IMR-90 (cell line): Measurements from ENCODE around the gene RALGPS2. TPM values are rescaled to one million over a fixed set of nuclear protein-coding genes. Genes with fewer than 3 reads are reported as not detected.

Experiments
- ATAC-seq: fragments of 200-7000 bp; cut with Tn5 transposase; 2 replicates; pipeline ENCODE4 v1.9.1; 2020; ENCODE audit warnings: low read depth, mild to moderate bottlenecking, moderate library complexity
- BruUV-seq: library from RNA; stranded (reverse); fragments of 400-500 nt; replicated peaks from 2 replicates; lab custom pipeline; 2021; lab: Mats Ljungman, UMichigan
- CTCF ChIA-PET: fragments of 300-600 bp; formaldehyde crosslinking; extraction: SDS; loops from one replicate; lab custom pipeline; 2021; ENCODE audit warnings: antibody characterized with exemption; lab: Yijun Ruan, JAX
- POLR2A ChIA-PET: fragments of 300-600 bp; sonication (Branson Sonifier 250); formaldehyde crosslinking; loops from one replicate; lab custom pipeline; 2022; ENCODE audit warnings: antibody characterized with exemption; ENCODE audit not compliant: unreplicated experiment; lab: Charles Lee
- DNase-seq: peaks from one replicate; pipeline ENCODE4 v3.0.0; 2013
- H2AFZ ChIP-seq: replicated peaks from 2 replicates; pipeline ENCODE3; 2013; ENCODE audit warnings: low read length, mild to moderate bottlenecking; ENCODE audit not compliant: poor library complexity
- H2AK5ac ChIP-seq: 2 replicates; pipeline ENCODE4 v1.6.1; 2013; ENCODE audit warnings: low read depth, low read length, inconsistent platforms
- H2AK9ac ChIP-seq: replicated peaks from 2 replicates; pipeline ENCODE3; 2013; ENCODE audit warnings: mild to moderate bottlenecking, low read depth, low read length, moderate library complexity; ENCODE audit not compliant: poor library complexity
- H2BK120ac ChIP-seq: 2 replicates; pipeline ENCODE4 v1.6.1; 2013; ENCODE audit warnings: low read depth, low read length, inconsistent platforms
- H2BK15ac ChIP-seq: 3 replicates; pipeline ENCODE4 v1.6.1; 2013; ENCODE audit warnings: low read depth, low read length, inconsistent platforms
- H2BK20ac ChIP-seq: 2 replicates; pipeline ENCODE4 v1.6.1; 2013; ENCODE audit warnings: low read depth, mild to moderate bottlenecking, inconsistent platforms, low read length, moderate library complexity
- H2BK5ac ChIP-seq: 2 replicates; pipeline ENCODE4 v1.6.1; 2013; ENCODE audit warnings: mild to moderate bottlenecking, low read depth, low read length, inconsistent platforms; ENCODE audit not compliant: poor library complexity, severe bottlenecking
- H3K14ac ChIP-seq: replicated peaks from 2 replicates; pipeline ENCODE4 v1.6.1; 2013; ENCODE audit warnings: low read depth, low read length, inconsistent platforms
- H3K18ac ChIP-seq: 2 replicates; pipeline ENCODE4 v1.6.1; 2013; ENCODE audit warnings: low read depth, low read length, control low read depth
- H3K23ac ChIP-seq: 2 replicates; pipeline ENCODE4 v1.6.1; 2013; ENCODE audit warnings: low read depth, low read length, inconsistent platforms
- H3K27ac ChIP-seq: 2 replicates; pipeline ENCODE4 v1.5.1; 2013; ENCODE audit warnings: mild to moderate bottlenecking, control low read depth, low read length; ENCODE audit not compliant: insufficient read depth
- H3K27me3 ChIP-seq: 2 replicates; pipeline ENCODE4 v1.6.1; 2013; ENCODE audit warnings: low read length; ENCODE audit not compliant: control insufficient read depth, insufficient read depth
- H3K36me3 ChIP-seq: 2 replicates; pipeline ENCODE4 v1.6.1; 2013; ENCODE audit warnings: low read length, mixed read lengths; ENCODE audit not compliant: control insufficient read depth, insufficient read depth
- H3K4ac ChIP-seq: 2 replicates; pipeline ENCODE4 v1.6.1; 2013; ENCODE audit warnings: low read depth, low read length, inconsistent platforms
- H3K4me1 ChIP-seq: 2 replicates; pipeline ENCODE4 v1.6.1; 2013; ENCODE audit warnings: low read length, mixed read lengths; ENCODE audit not compliant: control insufficient read depth, insufficient read depth
- H3K4me2 ChIP-seq: 2 replicates; pipeline ENCODE4 v1.6.1; 2013; ENCODE audit warnings: low read depth, mild to moderate bottlenecking, control low read depth, low read length, moderate library complexity
- H3K4me3 ChIP-seq: 2 replicates; pipeline ENCODE4 v1.5.1; 2013; ENCODE audit warnings: low read depth, mild to moderate bottlenecking, control low read depth, low read length, moderate library complexity; ENCODE audit not compliant: insufficient read depth
- H3K56ac ChIP-seq: 2 replicates; pipeline ENCODE4 v1.6.1; 2013; ENCODE audit warnings: low read length, inconsistent platforms; ENCODE audit not compliant: insufficient read depth; ENCODE audit errors: extremely low read depth
- H3K79me1 ChIP-seq, 2 experiments: 2 replicates each; pipeline ENCODE4 v1.6.1; 2013; ENCODE audit warnings: low read length in 2 of 2, inconsistent platforms in 1 of 2, low read depth in 1 of 2
- H3K9ac ChIP-seq: 2 replicates; pipeline ENCODE4 v1.6.1; 2013; ENCODE audit warnings: low read depth, low read length, control low read depth
- H3K9me1 ChIP-seq: 2 replicates; pipeline ENCODE4 v1.6.1; 2013; ENCODE audit warnings: low read length, inconsistent platforms; ENCODE audit not compliant: insufficient read depth
- H3K9me3 ChIP-seq: 2 replicates; pipeline ENCODE4 v1.6.1; 2013; ENCODE audit warnings: low read length; ENCODE audit not compliant: control insufficient read depth, insufficient read depth
- H4K20me1 ChIP-seq: 2 replicates; pipeline ENCODE4 v1.6.1; 2013; ENCODE audit warnings: low read length, inconsistent platforms; ENCODE audit not compliant: insufficient read depth
- H4K5ac ChIP-seq: 2 replicates; pipeline ENCODE4 v1.6.1; 2013; ENCODE audit warnings: mild to moderate bottlenecking, low read depth, low read length, control low read depth
- H4K8ac ChIP-seq, 2 experiments: 2 replicates each; pipeline ENCODE4 v1.6.1; 2013; ENCODE audit warnings: low read depth in 2 of 2, low read length in 2 of 2, control low read depth in 1 of 2, inconsistent platforms in 1 of 2
- H4K91ac ChIP-seq: 2 replicates; pipeline ENCODE4 v1.6.1; 2013; ENCODE audit warnings: low read depth, low read length, inconsistent platforms; ENCODE audit not compliant: insufficient read depth
- BHLHE40 ChIP-seq: fragments of 150-350 bp; IDR thresholded peaks from 2 replicates; pipeline ENCODE4 v1.6.1; 2016; ENCODE audit warnings: mild to moderate bottlenecking, low read depth, low read length
- CHD1 ChIP-seq: IDR thresholded peaks from 2 replicates; pipeline ENCODE4 v1.6.1; 2012; ENCODE audit warnings: low read depth, low read length, improper control_type of control experiment
- FOS ChIP-seq: fragments of 150-350 bp; IDR thresholded peaks from 2 replicates; pipeline ENCODE4 v1.6.1; 2016; ENCODE audit warnings: low read depth, low read length
- MAFK ChIP-seq: IDR thresholded peaks from 2 replicates; pipeline ENCODE4 v1.6.1; 2012; ENCODE audit warnings: low read depth, low read length, improper control_type of control experiment
- MAZ ChIP-seq: IDR thresholded peaks from 2 replicates; pipeline ENCODE4 v1.6.1; 2012; ENCODE audit warnings: low read depth, mild to moderate bottlenecking, low read length, improper control_type of control experiment, moderate library complexity, borderline replicate concordance
- MXI1 ChIP-seq: IDR thresholded peaks from 2 replicates; pipeline ENCODE4 v1.6.1; 2012; ENCODE audit warnings: low read depth, mild to moderate bottlenecking, low read length, moderate library complexity, borderline replicate concordance
- POLR2A ChIP-seq: IDR thresholded peaks from 2 replicates; pipeline ENCODE4 v1.6.1; 2012; ENCODE audit warnings: mild to moderate bottlenecking, low read depth, low read length
- RAD21 ChIP-seq: IDR thresholded peaks from 2 replicates; pipeline ENCODE4 v1.6.1; 2012; ENCODE audit warnings: low read length, improper control_type of control experiment
- SMC3 ChIP-seq: fragments of 150-350 bp; IDR thresholded peaks from 2 replicates; pipeline ENCODE4 v1.6.1; 2016; ENCODE audit warnings: low read depth, mild to moderate bottlenecking, antibody characterized with exemption, low read length, moderate library complexity
- WGBS, 2 experiments: methylation state at CpG; one replicate each; pipeline versions ENCODE4 v1.1.5 to v1.1.7; 2013; ENCODE audit warnings: missing lambda C conversion rate in 2 of 2; ENCODE audit not compliant: insufficient read length in 1 of 2; ENCODE audit errors: extremely low coverage in 2 of 2; 5-methylcytosine and 5-hydroxymethylcytosine counted together
- dilution Hi-C: fragments of 300-500 bp; cut with HindIII; formaldehyde crosslinking; loops from one replicate; pipeline ENCODE4 v1.14.3; 2018; ENCODE audit warnings: low sequenced_read_pairs; ENCODE audit not compliant: unreplicated experiment
- in situ Hi-C: fragments of 300-500 bp; cut with MboI; formaldehyde crosslinking; loops from 3 replicates; pipeline ENCODE4 v1.14.3; 2019; ENCODE audit warnings: low sequenced_read_pairs, inconsistent platforms, mixed read lengths
- intact Hi-C: fragments of 100-400 bp; cut with micrococcal nuclease; formaldehyde crosslinking; loops from 2 replicates; pipeline ENCODE4 v1.10.0; 2022
- polyA plus RNA-seq, 3 experiments: library from polyadenylated mRNA; depleted of rRNA; stranded (reverse); fragments of >200 nt; gene quantifications; 2 replicates each; pipeline ENCODE4 v1.2.3, GENCODE V29; 2012; ENCODE audit warnings: low replicate concordance in 1 of 3
- total RNA-seq: library from RNA; depleted of rRNA; stranded (reverse); fragments of >200 nt; gene quantifications from 2 replicates; pipeline ENCODE4 v1.2.3, GENCODE V29; 2012
- TF ChIP-seq, protein P1 (sequence below): fragments of 150-350 bp; IDR thresholded peaks from 2 replicates; pipeline ENCODE4 v1.6.1; 2017; ENCODE audit warnings: mild to moderate bottlenecking, antibody characterized with exemption, low read length, low read depth
- TF ChIP-seq, protein P2 (sequence below): conservative IDR thresholded peaks from 2 replicates; pipeline ENCODE4 v1.5.1; 2012; ENCODE audit warnings: mild to moderate bottlenecking, low read depth, low read length, improper control_type of control experiment

The RALGPS2 gene
- total and polyA plus RNA-seq, 2 of the 4 experiments (the other 2 are of a cell fraction) = 13.8 to 148 TPM

GRCh38 chr1:178724376-178724727 is 692 bp upstream of the RALGPS2 start:
- H3K4me1 ChIP-seq = peaks cover under 1% of the 10 kb centered on the region
- dilution Hi-C loops = no loop called here

More at GRCh38 chr1:178724376-178724727, 692 bp upstream of the RALGPS2 start:
- intact Hi-C loops (no loop called here), in situ Hi-C loops (no loop called here)
- ATAC-seq (no peak), DNase-seq (no peak)
- H3K27me3 ChIP-seq = no peaks in the 10 kb centered on the region
- H3K4ac ChIP-seq = peak overlapping the region; percentile 66
- H4K8ac ChIP-seq = peak overlapping the region; percentile 27 to 63; a peak in 2 of 4 replicates
- peaks cover 1% of the 10 kb centered on the region; the same call in 1 of the 2 replicates for H3K36me3 ChIP-seq
- H2BK15ac ChIP-seq = peak overlapping the region; percentile 54; the same call in 1 of the 3 replicates
- peak overlapping the region; percentile 44 for H2BK120ac ChIP-seq
- no peaks in the 10 kb centered on the region for H3K9me3 ChIP-seq
- H3K9ac ChIP-seq = peak overlapping the region; percentile 62
- H4K20me1 ChIP-seq = peaks cover 9% of the 10 kb centered on the region; the same call in 1 of the 2 replicates
- H3K23ac ChIP-seq = peak overlapping the region; percentile 64
- H3K4me3 ChIP-seq = peak overlapping the region; percentile 91
- H2BK20ac ChIP-seq = peak overlapping the region; percentile 51; the same call in 1 of the 2 replicates
- ChIA-PET CTCF (no interaction called here), POLR2A (interaction anchor here (0.6 kb wide), 2 partner anchors 73 to 187 kb away, joined by 3 to 4 read pairs; no protein-coding TSS in a partner anchor)
- peak overlapping the region; percentile 90 for H2AK9ac ChIP-seq
- H3K18ac ChIP-seq = no peak overlapping the region
- H3K79me1 ChIP-seq = peaks cover 3 to 20% of the 10 kb centered on the region in 2 experiments; a peak in 3 of 4 replicates
- 94% methylated on average over 2 of the region's 5 CpGs; no CpG with 5 or more reads in 1 of the 2 experiments for WGBS, 2 experiments
- peaks cover 4% of the 10 kb centered on the region; the same call in 1 of the 2 replicates for H3K9me1 ChIP-seq
- H3K4me2 ChIP-seq = peak overlapping the region; percentile 11
- peak overlapping the region; percentile 91 for H2AFZ ChIP-seq
- H3K56ac ChIP-seq = no peak overlapping the region; the same call in 1 of the 2 replicates
- peak overlapping the region; percentile 70 for H4K91ac ChIP-seq
- TF ChIP-seq MAZ = no peak
- TF ChIP-seq POLR2A = no peak
- no peak for TF ChIP-seq FOS
- TF ChIP-seq MAFK = no peak
- TF ChIP-seq CHD1 = no peak
- no peak for TF ChIP-seq SMC3
- no peak for TF ChIP-seq BHLHE40
- TF ChIP-seq RAD21 = no peak
- TF ChIP-seq, protein P1, sequence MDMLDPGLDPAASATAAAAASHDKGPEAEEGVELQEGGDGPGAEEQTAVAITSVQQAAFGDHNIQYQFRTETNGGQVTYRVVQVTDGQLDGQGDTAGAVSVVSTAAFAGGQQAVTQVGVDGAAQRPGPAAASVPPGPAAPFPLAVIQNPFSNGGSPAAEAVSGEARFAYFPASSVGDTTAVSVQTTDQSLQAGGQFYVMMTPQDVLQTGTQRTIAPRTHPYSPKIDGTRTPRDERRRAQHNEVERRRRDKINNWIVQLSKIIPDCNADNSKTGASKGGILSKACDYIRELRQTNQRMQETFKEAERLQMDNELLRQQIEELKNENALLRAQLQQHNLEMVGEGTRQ = no peak
- no peak for TF ChIP-seq MXI1
- TF ChIP-seq, protein P2, sequence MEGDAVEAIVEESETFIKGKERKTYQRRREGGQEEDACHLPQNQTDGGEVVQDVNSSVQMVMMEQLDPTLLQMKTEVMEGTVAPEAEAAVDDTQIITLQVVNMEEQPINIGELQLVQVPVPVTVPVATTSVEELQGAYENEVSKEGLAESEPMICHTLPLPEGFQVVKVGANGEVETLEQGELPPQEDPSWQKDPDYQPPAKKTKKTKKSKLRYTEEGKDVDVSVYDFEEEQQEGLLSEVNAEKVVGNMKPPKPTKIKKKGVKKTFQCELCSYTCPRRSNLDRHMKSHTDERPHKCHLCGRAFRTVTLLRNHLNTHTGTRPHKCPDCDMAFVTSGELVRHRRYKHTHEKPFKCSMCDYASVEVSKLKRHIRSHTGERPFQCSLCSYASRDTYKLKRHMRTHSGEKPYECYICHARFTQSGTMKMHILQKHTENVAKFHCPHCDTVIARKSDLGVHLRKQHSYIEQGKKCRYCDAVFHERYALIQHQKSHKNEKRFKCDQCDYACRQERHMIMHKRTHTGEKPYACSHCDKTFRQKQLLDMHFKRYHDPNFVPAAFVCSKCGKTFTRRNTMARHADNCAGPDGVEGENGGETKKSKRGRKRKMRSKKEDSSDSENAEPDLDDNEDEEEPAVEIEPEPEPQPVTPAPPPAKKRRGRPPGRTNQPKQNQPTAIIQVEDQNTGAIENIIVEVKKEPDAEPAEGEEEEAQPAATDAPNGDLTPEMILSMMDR = no peak
- peak overlapping the region; percentile 47 for H2BK5ac ChIP-seq
- H4K5ac ChIP-seq = peak overlapping the region; percentile 0; the same call in 1 of the 2 replicates
- H2AK5ac ChIP-seq = peak overlapping the region; percentile 25
- 0 out of 2 replicates have a peak overlapping the region, but pooled peaks have one; percentile 55 for H3K14ac ChIP-seq
- H3K27ac ChIP-seq = no peak overlapping the region
- BruUV-seq = no TSS peak
